Left lung (tissue), 10 donors: ENCODE data around the gene TES. TPM values are rescaled to one million over a fixed set of nuclear protein-coding genes. Genes with fewer than 3 reads are reported as not detected.

Experiments
- ATAC-seq: fragments of 200-7000 bp; cut with Tn5 transposase; one replicate; pipeline ENCODE4 v1.9.1; 2020; ENCODE audit warnings: moderate library complexity
- DNase-seq, 4 donors: peaks; one replicate each; pipeline ENCODE4 v3.0.0-alpha.2; 2013 to 2020
- H3K27ac ChIP-seq, 2 donors: fragments of 200-600 bp; sonication (generic) in 1 of 2; one replicate each; pipeline versions ENCODE4 v1.5.0 to v1.8.0; 2020 to 2021
- H3K27me3 ChIP-seq, 2 donors: fragments of 200-600 bp; sonication (generic) in 1 of 2; one replicate each; pipeline versions ENCODE4 v1.5.0 to v1.8.0; 2020 to 2021
- H3K36me3 ChIP-seq, 2 donors: fragments of 200-600 bp; sonication (generic) in 1 of 2; one replicate each; pipeline versions ENCODE4 v1.5.0 to v1.8.0; 2020 to 2021
- H3K4me1 ChIP-seq, 2 donors: fragments of 200-600 bp; one replicate each; pipeline ENCODE4 v1.8.0; 2021
- H3K4me3 ChIP-seq, 2 donors: fragments of 200-600 bp; sonication (generic) in 1 of 2; one replicate each; pipeline versions ENCODE4 v1.5.0 to v1.8.0; 2020 to 2021; ENCODE audit warnings: mild to moderate bottlenecking in 1 of 2
- H3K9me3 ChIP-seq, 2 donors: fragments of 200-600 bp; sonication (generic) in 1 of 2; one replicate each; pipeline versions ENCODE4 v1.5.0 to v1.8.0; 2020 to 2021
- CTCF ChIP-seq, 2 donors: fragments of 200-600 bp; sonication (generic) in 1 of 2; IDR thresholded peaks; one replicate each; pipeline versions ENCODE4 v1.5.0 to v1.8.0; 2021; ENCODE audit warnings: antibody characterized with exemption in 2 of 2
- intact Hi-C, 2 donors: fragments of 100-400 bp; cut with DNase I; formaldehyde crosslinking; loops; one replicate each; pipeline versions ENCODE4 v1.11.2 to v1.14.2; 2022
- polyA plus RNA-seq, 6 donors: library from polyadenylated mRNA; unstranded; fragments of 120-200 nt; gene quantifications; one replicate each; pipeline ENCODE4 v1.2.1, GENCODE V29; 2013; ENCODE audit not compliant: insufficient read length in 6 of 6
- total RNA-seq, 2 donors: library from RNA; stranded (reverse); fragmentation: NEBNext Ultra II Directional; extraction: Animal tissue kit (Norgen Biotek cat#: 25700); gene quantifications; one replicate each; pipeline ENCODE4 v1.2.1, GENCODE V29; 2021
- donor health status: DM: no; HTN: yes; CAD: no.
- donor health status: DM: no; HTN: no; CAD: no.

TES gene
- total and polyA plus RNA-seq, 8 donors = 56.6 to 113 (median 66.5) TPM

- no peak for ATAC-seq
- no peak overlapping the region for H3K27ac ChIP-seq
Measured at GRCh38 chr7:116269466-116269865, 59.1 kb downstream of the TES start.

GRCh38 chr7:116271161-116271913 lies 61.0 kb downstream of the TES start:
- DNase-seq = peak in 2 of 4 donors; percentile 68 to 77
- intact Hi-C loops = no loop called here

More at GRCh38 chr7:116269466-116269865, 59.1 kb downstream of the TES start:
- intact Hi-C loops = no loop called here
- Histone ChIP-seq H3K9me3 (no peaks in the 10 kb centered on the region), H3K4me3 (no peak overlapping the region), H3K27me3 (no peaks in the 10 kb centered on the region), H3K4me1 (peaks cover 11 to 12% of the 10 kb centered on the region in 2 donors), H3K36me3 (no peaks in the 10 kb centered on the region)
- DNase-seq = no peak
- TF ChIP-seq CTCF (IDR thresholded peaks at IDR 0.05) = no peak

GRCh38 chr7:116271963-116272886 lies 61.9 kb downstream of the TES start:
- peaks cover 11 to 12% of the 10 kb centered on the region in 2 donors for H3K4me1 ChIP-seq
- no peak for TF ChIP-seq CTCF (IDR thresholded peaks at IDR 0.05)
- intact Hi-C loops = no loop called here
- peak; percentile 95 for ATAC-seq
- H3K4me3 ChIP-seq = no peak overlapping the region
- H3K27me3 ChIP-seq = no peaks in the 10 kb centered on the region
- DNase-seq = peak in 2 of 4 donors; percentile 63 to 68
- H3K36me3 ChIP-seq = no peaks in the 10 kb centered on the region
- no peaks in the 10 kb centered on the region for H3K9me3 ChIP-seq
- H3K27ac ChIP-seq = peak overlapping the region; percentile 68 to 73

More at GRCh38 chr7:116271161-116271913, 61.0 kb downstream of the TES start:
- Histone ChIP-seq H3K4me3 (no peak overlapping the region), H3K9me3 (no peaks in the 10 kb centered on the region), H3K4me1 (peaks cover 11 to 12% of the 10 kb centered on the region in 2 donors), H3K27me3 (no peaks in the 10 kb centered on the region), H3K27ac (peak overlapping the region; percentile 68 to 73), H3K36me3 (no peaks in the 10 kb centered on the region)
- no peak for TF ChIP-seq CTCF (IDR thresholded peaks at IDR 0.05)
- peak; percentile 68 for ATAC-seq

- DNase-seq (no peak), ATAC-seq (peak; percentile 15)
- intact Hi-C loops = no loop called here
- Histone ChIP-seq H3K27me3 (no peaks in the 10 kb centered on the region), H3K36me3 (no peaks in the 10 kb centered on the region), H3K9me3 (no peaks in the 10 kb centered on the region), H3K4me1 (peaks cover 11 to 12% of the 10 kb centered on the region in 2 donors), H3K4me3 (no peak overlapping the region), H3K27ac (peak overlapping the region; percentile 25 to 68)
- TF ChIP-seq CTCF (IDR thresholded peaks at IDR 0.05) = no peak
Measured at GRCh38 chr7:116273283-116273917, 63.1 kb downstream of the TES start.
